ENCODE results near the gene OPA1. TPM values are rescaled to one million over a fixed set of nuclear protein-coding genes. Genes with fewer than 3 reads are reported as not detected.
A peak's percentile ranks its signal among the peaks of the same experiment; 100 is the strongest.

Gene OPA1
- total and polyA plus RNA-seq, 2 of the 13 experiments (the other 11 are each of a cell fraction or from before 2014, with no cell fraction given), result 26.7 to 78.5 TPM

- TF ChIP-seq ZNF784 (CRISPR knock-in tag; IDR thresholded peaks at IDR 0.05; ENCODE audit: borderline replicate concordance) (peak; percentile 92), CHD2 (IDR thresholded peaks at IDR 0.05; ENCODE audit: low read depth, low read length) (no peak), MIER2 (CRISPR knock-in tag; IDR thresholded peaks at IDR 0.05) (peak; percentile 58; the same call in 1 of the 2 replicates), ZNF770 (CRISPR knock-in tag; IDR thresholded peaks at IDR 0.05) (no peak), ZFP91 (CRISPR knock-in tag; IDR thresholded peaks at IDR 0.05; ENCODE audit: borderline replicate concordance) (peak; percentile 82), ATF4 (CRISPR knock-in tag; IDR thresholded peaks at IDR 0.05) (peak in 1 of 2 experiments; percentile 87; a peak in 2 of 4 replicates), ZSCAN25 (CRISPR knock-in tag; IDR thresholded peaks at IDR 0.05) (no peak; the same call in 1 of the 2 replicates), THAP11 (CRISPR knock-in tag; IDR thresholded peaks at IDR 0.05) (peak; percentile 70; the same call in 1 of the 2 replicates), ZNF782 (CRISPR knock-in tag; IDR thresholded peaks at IDR 0.05; ENCODE audit: borderline replicate concordance) (peak; percentile 7; the same call in 1 of the 2 replicates), ZNF234 (CRISPR knock-in tag; conservative IDR thresholded peaks at IDR 0.05) (no peak), ZNF329 (CRISPR knock-in tag; IDR thresholded peaks at IDR 0.05; ENCODE audit: low read depth) (no peak), SP140L (CRISPR knock-in tag; IDR thresholded peaks at IDR 0.05; ENCODE audit: borderline replicate concordance) (peak; percentile 20; the same call in 1 of the 2 replicates)
- TF ChIP-seq, protein P1, sequence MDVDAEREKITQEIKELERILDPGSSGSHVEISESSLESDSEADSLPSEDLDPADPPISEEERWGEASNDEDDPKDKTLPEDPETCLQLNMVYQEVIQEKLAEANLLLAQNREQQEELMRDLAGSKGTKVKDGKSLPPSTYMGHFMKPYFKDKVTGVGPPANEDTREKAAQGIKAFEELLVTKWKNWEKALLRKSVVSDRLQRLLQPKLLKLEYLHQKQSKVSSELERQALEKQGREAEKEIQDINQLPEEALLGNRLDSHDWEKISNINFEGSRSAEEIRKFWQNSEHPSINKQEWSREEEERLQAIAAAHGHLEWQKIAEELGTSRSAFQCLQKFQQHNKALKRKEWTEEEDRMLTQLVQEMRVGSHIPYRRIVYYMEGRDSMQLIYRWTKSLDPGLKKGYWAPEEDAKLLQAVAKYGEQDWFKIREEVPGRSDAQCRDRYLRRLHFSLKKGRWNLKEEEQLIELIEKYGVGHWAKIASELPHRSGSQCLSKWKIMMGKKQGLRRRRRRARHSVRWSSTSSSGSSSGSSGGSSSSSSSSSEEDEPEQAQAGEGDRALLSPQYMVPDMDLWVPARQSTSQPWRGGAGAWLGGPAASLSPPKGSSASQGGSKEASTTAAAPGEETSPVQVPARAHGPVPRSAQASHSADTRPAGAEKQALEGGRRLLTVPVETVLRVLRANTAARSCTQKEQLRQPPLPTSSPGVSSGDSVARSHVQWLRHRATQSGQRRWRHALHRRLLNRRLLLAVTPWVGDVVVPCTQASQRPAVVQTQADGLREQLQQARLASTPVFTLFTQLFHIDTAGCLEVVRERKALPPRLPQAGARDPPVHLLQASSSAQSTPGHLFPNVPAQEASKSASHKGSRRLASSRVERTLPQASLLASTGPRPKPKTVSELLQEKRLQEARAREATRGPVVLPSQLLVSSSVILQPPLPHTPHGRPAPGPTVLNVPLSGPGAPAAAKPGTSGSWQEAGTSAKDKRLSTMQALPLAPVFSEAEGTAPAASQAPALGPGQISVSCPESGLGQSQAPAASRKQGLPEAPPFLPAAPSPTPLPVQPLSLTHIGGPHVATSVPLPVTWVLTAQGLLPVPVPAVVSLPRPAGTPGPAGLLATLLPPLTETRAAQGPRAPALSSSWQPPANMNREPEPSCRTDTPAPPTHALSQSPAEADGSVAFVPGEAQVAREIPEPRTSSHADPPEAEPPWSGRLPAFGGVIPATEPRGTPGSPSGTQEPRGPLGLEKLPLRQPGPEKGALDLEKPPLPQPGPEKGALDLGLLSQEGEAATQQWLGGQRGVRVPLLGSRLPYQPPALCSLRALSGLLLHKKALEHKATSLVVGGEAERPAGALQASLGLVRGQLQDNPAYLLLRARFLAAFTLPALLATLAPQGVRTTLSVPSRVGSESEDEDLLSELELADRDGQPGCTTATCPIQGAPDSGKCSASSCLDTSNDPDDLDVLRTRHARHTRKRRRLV (CRISPR knock-in tag; IDR thresholded peaks at IDR 0.05), result peak; percentile 77; the same call in 1 of the 2 replicates
- TF ChIP-seq, protein P2, sequence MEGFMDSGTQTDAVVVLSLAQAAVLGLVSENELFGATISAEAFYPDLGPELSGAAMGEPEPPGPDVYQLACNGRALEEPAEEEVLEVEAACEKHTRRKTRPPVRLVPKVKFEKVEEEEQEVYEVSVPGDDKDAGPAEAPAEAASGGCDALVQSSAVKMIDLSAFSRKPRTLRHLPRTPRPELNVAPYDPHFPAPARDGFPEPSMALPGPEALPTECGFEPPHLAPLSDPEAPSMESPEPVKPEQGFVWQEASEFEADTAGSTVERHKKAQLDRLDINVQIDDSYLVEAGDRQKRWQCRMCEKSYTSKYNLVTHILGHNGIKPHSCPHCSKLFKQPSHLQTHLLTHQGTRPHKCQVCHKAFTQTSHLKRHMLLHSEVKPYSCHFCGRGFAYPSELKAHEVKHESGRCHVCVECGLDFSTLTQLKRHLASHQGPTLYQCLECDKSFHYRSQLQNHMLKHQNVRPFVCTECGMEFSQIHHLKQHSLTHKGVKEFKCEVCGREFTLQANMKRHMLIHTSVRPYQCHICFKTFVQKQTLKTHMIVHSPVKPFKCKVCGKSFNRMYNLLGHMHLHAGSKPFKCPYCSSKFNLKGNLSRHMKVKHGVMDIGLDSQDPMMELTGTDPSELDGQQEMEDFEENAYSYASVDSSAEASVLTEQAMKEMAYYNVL (CRISPR knock-in tag; IDR thresholded peaks at IDR 0.05; ENCODE audit: borderline replicate concordance), result peak; percentile 21; the same call in 1 of the 2 replicates
These were observed 151.2 kb downstream of the OPA1 start (continued) for GRCh38 chr3:193744048-193744821.
